Stimulated activated CD8-positive, alpha-beta memory T cell treated with anti-CD3 and anti-CD28 coated beads, Interleukin-7, amount 100 ng/mL, for 4 hours (primary cell): ENCODE data around the gene SEMA5A.

ENCODE experiments used
- DNase-seq, 2 donors: peaks; one replicate each; pipeline ENCODE4 v3.0.0-alpha.2; 2020; ENCODE audit warnings: low read depth in 2 of 2

The SEMA5A gene, protein sequence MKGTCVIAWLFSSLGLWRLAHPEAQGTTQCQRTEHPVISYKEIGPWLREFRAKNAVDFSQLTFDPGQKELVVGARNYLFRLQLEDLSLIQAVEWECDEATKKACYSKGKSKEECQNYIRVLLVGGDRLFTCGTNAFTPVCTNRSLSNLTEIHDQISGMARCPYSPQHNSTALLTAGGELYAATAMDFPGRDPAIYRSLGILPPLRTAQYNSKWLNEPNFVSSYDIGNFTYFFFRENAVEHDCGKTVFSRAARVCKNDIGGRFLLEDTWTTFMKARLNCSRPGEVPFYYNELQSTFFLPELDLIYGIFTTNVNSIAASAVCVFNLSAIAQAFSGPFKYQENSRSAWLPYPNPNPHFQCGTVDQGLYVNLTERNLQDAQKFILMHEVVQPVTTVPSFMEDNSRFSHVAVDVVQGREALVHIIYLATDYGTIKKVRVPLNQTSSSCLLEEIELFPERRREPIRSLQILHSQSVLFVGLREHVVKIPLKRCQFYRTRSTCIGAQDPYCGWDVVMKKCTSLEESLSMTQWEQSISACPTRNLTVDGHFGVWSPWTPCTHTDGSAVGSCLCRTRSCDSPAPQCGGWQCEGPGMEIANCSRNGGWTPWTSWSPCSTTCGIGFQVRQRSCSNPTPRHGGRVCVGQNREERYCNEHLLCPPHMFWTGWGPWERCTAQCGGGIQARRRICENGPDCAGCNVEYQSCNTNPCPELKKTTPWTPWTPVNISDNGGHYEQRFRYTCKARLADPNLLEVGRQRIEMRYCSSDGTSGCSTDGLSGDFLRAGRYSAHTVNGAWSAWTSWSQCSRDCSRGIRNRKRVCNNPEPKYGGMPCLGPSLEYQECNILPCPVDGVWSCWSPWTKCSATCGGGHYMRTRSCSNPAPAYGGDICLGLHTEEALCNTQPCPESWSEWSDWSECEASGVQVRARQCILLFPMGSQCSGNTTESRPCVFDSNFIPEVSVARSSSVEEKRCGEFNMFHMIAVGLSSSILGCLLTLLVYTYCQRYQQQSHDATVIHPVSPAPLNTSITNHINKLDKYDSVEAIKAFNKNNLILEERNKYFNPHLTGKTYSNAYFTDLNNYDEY

DNA sequence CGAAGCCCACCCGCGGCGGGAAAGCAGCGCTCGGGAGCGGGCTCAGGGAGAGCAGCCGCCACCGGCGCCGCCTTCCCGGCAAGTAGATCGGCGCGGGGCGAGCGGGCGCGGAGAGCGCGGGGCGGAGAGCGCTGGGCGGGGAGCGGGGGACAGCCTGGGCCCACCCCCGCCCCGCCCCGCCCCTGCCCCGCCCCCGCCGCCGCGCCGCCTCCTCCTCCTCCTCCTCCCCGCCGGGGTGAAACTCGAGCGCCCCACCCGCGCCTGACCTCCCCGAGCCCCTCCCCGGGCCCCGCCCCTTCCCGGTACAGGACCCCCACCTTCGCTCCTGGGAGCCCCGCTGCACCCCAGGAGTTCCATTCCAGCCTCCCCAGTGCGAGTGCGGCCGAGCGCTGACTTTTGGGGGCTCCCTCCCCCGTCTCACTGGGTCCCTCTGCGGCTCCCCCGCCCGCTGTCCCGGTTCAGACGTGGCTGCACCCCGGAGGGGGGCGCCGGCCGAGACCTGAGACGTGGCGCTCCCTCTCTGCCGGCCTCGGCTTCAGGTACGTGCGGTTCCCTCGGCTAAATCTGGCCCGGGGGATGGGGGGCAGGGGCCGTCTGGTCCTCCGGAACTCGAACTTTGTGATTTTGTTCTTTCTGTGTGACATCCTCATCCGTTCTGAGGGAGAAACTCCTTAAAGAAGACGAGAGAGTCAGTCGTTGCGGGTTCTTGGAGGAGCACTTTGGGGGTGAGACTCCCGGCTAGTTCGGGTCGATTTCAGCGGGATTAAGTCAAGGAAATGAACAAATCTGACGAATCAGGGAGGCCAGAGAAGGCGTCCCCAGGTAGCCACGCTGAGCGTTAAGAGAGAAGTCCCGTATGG, at the start of gene SEMA5A:
SEMA5A (minus strand) TSS at position 84 of the 860 bp plus-strand sequence. CDS start 166,129 bp downstream, outside the sequence.
- DNase-seq, result no peak

DNA sequence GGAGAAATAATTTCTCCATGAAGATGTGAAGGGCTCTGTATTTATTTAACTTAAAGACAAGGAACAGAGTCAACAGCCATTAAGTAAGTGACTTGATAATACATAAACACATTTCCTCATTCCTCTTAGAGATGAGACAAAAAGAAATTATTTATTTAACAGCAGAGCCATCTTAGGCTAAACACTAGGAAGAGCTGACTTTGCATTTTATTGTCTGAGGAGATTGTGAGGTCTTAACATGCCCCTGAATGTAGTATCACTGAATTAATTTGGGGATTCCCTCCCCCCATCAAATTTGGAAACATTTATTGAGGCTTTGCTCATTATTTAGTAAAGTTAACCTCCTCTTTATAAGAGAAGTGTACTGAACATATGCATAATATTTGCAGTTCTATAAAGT, 49.0 kb upstream of the SEMA5A start:
- no peak for DNase-seq

DNA sequence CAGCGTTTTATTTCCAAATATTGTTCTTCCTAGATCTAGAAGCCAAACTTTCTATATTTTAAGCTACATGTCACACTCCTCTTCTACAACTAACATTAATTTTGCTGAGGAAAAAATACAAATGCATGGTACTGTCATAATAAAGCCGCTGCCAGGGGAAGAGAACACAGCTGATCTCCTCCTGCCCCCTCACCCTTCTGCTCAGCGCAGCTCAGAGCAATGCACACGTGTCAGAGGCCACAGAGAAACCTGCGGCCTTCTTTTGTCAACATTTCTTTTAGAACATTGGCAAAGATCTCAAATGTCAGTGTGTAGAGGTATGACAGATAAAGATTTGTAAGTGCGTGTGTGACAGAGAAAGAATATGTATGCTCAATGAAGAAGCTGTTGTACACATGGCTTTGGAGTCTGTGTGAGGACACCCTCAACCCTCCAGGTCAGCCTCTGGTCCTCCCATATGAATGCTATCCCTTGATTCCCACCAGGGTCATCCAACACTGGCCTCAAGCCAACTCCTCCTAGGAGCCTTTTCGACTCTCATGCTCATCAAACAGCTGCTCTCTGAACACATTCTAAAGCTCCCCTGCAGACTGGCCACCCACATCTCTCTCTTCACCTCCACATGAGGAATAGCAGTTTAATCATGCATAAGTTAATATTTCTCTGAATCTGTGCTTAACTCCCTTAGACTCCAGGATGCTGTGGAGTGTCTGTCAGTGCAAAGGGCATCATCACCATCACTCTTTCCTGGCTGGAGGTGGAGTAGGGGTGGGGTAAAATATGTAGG, 43.4 kb upstream of the SEMA5A start:
- DNase-seq, result no peak

DNA sequence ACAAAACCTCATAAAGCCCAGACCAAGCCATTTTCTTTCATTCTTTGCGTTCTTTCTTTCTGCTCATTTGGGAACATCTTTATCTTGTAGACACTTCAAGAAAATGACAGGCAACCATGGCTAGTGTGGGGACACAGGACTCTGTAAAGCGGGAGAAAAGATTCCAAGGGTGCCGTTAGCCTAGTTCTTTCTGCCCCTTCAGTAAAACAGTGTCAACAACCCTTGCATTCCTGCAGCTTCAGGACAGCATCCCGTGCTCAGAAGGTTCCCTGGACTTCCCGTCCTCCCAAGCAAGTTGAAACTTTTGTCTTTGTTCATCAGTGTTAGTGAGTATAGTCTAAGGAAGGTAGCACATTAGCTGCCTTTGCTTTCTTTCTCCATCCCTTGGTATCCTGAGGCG, 42.4 kb upstream of the SEMA5A start:
- no peak for DNase-seq

DNA sequence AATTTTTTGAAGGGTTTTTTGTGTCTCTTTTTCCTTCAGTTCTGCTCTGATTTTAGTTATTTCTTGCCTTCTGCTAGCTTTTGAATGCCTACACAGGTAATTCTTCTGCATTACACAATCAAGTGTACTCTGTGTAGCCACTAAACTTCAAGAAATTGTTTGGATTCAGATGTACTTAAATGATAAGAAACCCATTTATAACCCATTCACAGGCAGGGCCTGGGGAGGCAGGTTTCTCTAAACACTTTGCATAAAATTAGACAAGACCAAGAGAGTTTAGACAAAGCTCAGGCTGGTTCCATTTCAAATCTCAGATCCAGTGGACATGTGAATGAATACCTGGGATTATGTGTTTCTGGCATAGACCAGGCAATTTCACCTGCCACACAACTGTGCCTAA, 41.3 kb upstream of the SEMA5A start:
- no peak for DNase-seq

DNA sequence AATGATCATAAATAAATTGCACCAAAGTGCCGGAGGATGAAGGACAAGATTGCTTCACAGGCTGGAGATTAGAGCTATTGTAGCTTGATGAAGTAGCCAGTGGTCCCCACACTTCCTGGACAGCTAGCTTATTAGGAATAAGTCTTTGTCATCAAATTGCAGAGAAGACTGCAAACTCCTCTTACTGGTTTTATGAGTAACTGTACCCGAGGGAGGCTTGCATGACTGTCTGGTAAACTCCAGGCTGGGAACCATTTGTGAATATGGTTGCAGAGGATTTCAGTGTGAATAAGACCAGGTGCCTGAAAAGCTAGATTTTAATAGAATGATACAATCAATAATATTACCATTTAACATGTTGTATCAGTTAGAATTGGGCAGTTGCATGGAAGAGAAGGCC, 36.5 kb upstream of the SEMA5A start:
- no peak for DNase-seq

DNA sequence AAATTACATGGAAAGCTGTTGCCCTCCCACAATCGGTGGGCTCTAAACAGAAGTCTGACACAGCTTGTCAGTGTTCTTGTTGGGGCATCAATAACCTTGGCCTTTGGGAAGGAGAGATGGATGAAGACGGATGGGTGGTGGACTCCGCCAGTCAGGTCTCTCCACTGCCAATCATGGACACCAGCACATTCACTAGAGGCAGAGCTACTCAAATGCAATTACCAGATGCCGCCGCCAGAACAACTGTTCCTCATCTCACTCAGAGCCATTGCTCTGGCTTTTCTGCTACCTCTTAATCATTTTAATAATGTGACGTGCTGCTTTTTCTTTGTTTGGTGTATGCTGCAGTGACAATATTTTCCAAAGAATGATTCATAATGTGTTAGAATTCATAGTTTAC, 27.9 kb upstream of the SEMA5A start:
- DNase-seq, result no peak

DNA sequence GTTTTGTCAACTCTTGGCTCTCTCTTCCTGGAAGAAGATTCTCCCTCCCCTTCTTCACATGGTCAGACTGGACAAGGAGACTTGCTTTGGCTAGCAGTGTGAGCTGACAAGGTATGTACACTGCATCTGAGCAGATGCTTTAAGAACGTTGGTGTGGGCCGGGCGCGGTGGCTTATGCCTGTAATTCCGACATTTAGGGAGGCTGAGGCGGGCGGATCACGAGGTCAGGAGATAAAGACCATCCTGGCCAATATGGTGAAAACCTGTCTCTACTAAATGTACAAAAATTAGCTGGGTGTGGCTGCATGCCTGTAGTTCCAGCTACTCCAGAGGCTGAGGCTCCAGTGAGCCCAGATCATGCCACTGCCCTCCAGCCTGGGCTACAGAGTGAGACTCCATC, 26.4 kb upstream of the SEMA5A start:
- no peak for DNase-seq

DNA sequence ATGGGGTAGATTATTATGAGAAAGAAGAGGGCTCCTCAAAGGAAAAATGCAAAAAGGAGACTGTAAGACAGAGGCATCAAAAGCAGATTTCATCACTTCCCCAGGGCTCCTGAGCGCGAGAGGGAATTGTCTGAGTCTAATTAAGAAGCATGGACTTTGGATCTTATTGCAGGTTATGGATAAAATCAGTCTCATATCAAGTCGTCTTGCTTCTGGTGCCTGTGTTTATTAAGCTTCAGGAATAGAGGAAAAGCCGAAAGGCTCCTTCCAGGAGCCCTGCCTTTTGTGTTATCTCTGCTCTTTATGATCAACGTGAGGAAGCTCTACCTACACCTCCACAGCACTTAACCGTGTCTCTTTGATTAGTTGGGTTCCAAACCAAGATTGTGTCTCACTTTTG, 25.0 kb upstream of the SEMA5A start:
- no peak for DNase-seq

DNA sequence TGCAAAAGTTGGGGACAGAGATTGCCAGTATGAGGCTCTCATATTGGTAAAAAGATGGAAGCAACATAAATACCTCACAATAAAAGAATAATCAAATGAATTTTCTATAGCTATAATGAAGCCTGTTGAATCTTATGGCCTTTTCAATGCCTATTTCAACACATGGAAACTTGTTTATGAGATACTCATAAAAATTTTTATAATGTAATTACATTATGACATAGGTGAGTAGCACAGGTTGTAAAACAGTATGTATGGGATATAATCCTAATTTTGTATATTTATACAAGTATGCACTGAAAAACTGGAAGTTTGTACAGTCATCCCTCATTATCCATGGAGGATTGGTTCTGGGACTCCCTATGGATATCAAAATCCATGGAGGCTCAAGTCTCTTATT, 21.2 kb upstream of the SEMA5A start:
- DNase-seq, result no peak

DNA sequence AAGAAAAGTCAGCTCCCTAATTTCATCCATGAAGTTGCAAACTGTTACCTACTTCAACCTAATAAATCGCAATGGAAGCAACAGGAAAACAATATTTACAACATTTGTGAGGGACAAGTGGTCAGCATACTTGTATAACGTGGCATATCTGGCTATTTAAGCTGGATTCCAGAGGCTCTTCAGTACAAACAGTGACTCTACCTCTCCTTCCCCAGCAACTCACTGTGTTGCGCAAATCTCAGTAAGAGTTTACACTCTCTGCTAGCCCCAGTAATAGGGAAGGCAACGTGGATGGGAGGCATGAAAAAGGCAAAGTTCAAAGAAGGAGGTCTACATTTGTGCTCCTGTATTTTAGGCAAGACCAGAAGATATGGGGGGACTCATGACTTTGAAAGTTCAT, 18.9 kb upstream of the SEMA5A start:
- no peak for DNase-seq

DNA sequence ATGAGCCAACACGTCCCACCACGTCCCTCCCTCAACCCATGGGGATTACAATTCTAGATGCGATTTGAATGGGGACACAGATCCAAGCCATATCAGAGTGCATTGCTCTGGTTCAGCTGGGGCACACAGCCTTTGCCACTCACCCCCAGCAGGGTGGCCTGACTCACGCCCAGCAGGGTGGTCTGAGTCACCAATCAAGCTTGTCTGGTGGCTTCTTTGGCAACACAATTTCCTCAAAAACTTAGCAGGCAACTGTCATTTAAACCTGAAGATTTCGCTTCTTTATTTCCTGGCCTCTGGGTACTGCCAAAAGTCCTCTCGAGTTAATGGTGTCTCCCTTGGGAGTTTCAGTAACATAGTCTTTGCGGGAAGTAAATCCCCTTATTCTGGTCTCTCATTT, 16.3 kb upstream of the SEMA5A start:
- DNase-seq, result no peak

DNA sequence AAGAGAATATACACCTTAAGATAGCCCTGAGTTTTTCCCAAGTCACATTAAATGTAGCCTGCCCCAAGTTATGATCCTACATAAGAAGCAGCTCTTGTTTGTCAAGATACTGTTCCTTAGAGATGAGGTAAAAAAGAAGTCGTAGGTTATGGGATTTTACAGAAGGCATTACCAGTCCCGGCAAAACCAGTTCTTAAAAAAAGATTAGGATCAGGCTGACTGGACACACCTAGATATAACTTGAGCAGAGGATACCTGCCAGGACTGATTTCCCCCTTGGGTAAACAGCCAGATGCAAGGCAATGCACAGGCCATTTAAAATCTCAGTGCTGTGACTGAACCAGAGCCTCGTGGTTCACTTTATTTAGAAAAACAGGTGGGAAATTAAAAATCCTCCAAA, 14.1 kb upstream of the SEMA5A start:
- DNase-seq, result no peak

DNA sequence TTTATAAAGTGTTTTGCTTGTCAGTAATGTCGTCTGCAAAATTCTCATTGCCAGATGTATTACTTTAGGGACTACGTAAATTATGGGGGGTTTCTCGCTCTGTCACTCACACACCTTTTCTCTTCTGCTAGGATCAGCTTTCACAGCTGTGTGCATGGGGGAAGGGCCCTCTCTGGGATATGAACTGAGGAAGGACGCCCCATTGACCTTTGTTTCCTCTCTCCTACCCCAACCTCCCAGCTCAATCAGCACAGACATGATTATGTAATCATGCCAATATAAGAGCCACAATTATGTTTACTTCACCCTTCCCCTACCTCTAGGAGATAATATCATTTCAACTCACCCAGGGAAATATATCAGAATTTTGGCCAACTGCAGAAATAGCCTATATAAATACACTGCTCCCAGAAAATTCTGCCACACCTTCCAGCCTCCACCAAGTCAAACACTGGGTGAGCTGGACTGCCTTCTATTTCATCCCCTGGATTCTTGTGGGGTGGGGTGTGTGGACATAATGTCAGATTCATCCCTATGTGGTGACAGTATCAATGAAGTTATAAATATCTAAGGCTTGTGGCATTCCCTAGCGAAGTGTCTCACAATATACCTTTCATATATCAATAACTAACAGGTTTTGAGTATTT, 12.6 kb upstream of the SEMA5A start:
- no peak for DNase-seq

DNA sequence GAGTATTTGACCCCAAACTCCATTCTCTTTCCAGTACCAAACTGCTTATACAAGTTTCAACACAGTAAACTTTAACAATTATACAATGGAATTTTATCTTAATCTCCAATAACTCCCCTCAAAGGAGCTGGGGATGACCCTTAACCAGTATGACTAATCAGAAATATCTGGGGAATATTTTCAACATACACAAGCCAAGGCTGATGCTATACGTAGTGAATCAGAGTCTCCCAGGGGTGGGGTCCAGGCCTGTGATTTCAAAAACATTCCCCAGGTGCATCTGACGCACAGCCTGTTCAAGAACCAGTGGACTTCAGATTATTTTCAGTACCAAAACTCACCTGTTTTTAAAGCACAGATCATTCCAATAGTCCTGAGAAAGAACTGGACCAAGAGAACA, 11.8 kb upstream of the SEMA5A start:
- no peak for DNase-seq

DNA sequence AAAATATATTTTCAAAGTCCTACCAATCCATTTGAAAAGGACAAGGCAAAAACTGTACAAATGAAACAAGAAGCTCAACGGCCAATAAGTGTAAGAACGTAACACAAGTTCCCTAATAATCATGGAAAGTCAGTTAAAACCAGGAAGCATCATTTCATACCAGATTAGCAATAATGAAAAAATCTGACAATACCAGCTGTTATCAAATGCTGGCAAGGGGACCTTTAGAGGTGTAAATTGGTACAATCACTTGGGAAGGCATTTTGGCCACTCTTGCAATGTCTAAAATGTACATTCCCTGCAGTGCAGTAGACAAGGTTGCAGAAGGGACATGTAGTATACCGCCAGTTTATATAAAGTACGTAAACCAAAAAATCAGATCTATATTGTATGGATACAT, 10.1 kb upstream of the SEMA5A start:
- no peak for DNase-seq

DNA sequence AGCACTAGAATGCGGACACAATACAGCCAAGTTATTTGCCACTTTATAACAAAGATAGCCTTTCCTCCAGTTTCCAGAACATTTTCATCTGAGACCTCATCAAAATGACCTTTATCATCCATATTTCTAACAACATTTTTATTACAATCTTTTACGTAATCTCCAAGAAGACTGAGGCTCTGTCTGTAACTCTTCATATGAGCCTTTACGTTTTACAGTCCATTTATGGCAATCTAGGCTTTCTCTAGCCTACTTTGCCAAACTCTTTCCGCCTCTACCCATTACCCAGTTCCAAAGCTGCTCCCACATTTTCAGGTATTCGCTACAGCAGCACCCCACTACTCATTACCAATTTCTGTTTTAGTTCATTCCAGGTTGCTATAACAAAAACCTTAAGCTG, 8.2 kb upstream of the SEMA5A start:
- no peak for DNase-seq

DNA sequence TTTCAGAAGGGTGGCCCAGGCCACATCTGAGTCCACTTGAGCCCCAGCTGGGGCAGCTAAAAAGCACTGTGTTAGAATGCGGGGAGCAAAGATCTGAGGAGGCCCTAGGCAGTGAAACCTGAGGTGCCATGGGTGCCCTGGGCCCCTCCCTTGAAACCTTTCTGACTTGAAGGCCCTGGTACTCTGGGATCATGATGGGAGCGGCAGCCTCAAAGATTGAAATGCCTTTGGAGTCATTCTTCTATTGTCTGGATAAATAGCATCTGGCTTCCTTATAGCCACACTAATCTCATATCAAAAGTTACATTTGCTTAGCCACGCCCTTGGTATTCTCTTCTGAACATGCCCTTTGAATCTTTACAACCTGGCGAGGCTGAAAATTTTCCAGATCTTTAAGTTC, 7.7 kb upstream of the SEMA5A start:
- DNase-seq, result no peak

DNA sequence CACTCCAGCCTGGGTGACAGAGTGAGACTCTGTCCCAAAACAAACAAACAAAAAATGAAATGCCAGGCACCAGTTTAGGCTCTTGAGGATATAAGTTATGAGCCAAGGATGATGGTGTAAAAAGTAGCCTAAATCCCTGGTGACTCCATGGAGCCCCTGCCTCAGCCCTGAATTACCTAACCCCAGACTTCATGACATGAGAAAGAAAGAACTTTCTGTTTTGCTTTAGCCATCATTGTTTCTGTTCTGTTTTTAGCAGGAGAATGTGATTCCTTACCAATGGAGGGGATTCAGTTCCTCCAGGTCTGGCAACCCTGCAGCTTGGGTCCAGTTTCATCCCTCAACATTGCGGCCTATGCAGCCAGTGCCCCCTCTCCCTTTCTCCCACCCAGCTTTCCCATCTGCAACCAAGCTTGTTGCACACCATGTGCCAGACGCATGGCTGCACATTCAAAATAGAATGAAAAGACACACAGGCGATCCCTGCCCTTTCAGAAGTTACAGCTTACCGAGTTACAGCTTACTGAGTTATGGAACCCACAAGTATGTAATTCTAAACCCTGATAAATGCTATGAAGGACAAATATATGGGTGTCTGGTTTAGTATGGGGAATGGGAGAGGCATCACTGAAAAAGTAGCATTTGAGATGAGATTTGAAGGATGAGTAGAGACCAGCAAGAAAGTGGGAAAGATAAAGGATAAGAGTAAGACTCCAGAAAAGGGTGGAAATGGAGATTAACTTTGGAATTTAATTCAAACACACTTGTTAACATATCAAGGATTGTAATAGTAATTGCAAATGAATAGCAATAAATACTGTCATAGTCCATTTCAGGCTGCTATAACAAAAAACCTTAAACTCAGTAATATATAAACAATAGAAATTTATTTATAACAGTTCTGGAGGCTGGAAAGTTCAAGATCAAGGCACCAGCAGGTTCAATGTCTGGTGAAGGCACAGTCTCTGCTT, 6.0 kb upstream of the SEMA5A start:
- DNase-seq, result no peak
